Lung (tissue), 12 donors: ENCODE results near the gene ULBP2. TPM values are rescaled to one million over a fixed set of nuclear protein-coding genes. Genes with fewer than 3 reads are reported as not detected.
A peak's percentile ranks its signal among the peaks of the same experiment; 100 is the strongest.
"Not testable (repeated sequence)": the region's sequence is repeated elsewhere in the genome, so short reads cannot be mapped to it uniquely, and the experiment has no call there.

Source experiments
- ATAC-seq: fragments of 200-7000 bp; cut with Tn5 transposase; one replicate; pipeline ENCODE4 v1.9.1; 2020; ENCODE audit warnings: moderate number of reproducible peaks; ENCODE audit not compliant: insufficient read depth, low FRiP score
- DNase-seq, 3 donors: peaks; one replicate each; pipeline ENCODE4 v3.0.0-alpha.2; 2013 to 2017
- H3K27ac ChIP-seq, 2 donors: one replicate each; pipeline ENCODE4 v1.5.1; 2013; ENCODE audit warnings: mild to moderate bottlenecking in 2 of 2, moderate library complexity in 2 of 2, control low read depth in 1 of 2, inconsistent platforms in 1 of 2, low read depth in 1 of 2, low read length in 1 of 2
- H3K27me3 ChIP-seq, 3 donors: one replicate each; pipeline ENCODE4 v1.5.1; 2013; ENCODE audit warnings: low read length in 2 of 3; ENCODE audit not compliant: control insufficient read depth in 3 of 3, insufficient read depth in 3 of 3
- H3K36me3 ChIP-seq, 4 donors: one replicate each; pipeline ENCODE4 v1.5.1; 2013; ENCODE audit warnings: low read length in 4 of 4, mild to moderate bottlenecking in 1 of 4, moderate library complexity in 1 of 4; ENCODE audit not compliant: control insufficient read depth in 4 of 4, insufficient read depth in 4 of 4
- H3K4me1 ChIP-seq, 5 donors: one replicate each; pipeline ENCODE4 v1.5.1; 2013; ENCODE audit warnings: low read length in 5 of 5, mild to moderate bottlenecking in 2 of 5, moderate library complexity in 1 of 5; ENCODE audit not compliant: control insufficient read depth in 5 of 5, insufficient read depth in 5 of 5
- H3K4me3 ChIP-seq: one replicate; pipeline ENCODE4 v1.5.1; 2013; ENCODE audit warnings: mild to moderate bottlenecking, control low read depth, moderate library complexity
- H3K9ac ChIP-seq, 2 donors: one replicate each; pipeline ENCODE4 v1.5.1; 2013; ENCODE audit warnings: low read length in 2 of 2, control low read depth in 1 of 2; ENCODE audit not compliant: insufficient read depth in 1 of 2
- H3K9me3 ChIP-seq, 4 donors: one replicate each; pipeline ENCODE4 v1.5.1; 2013; ENCODE audit warnings: low read length in 3 of 4, mild to moderate bottlenecking in 1 of 4, moderate library complexity in 1 of 4; ENCODE audit not compliant: control insufficient read depth in 4 of 4, insufficient read depth in 3 of 4
- WGBS, 2 donors: extraction: QIAGEN DNeasy Blood & Tissue Kit; methylation state at CpG; one replicate each; pipeline ENCODE4 v1.1.7; 2013; 5-methylcytosine and 5-hydroxymethylcytosine counted together
- polyA plus RNA-seq, 2 donors: library from polyadenylated mRNA; stranded (reverse); fragments of 200-250 nt; gene quantifications; one replicate each; pipeline ENCODE4 v1.2.1, GENCODE V29; 2013
- total RNA-seq, 2 donors: library from RNA; depleted of rRNA in 1 of 2; stranded (reverse); fragments of >200 nt in 1 of 2; gene quantifications; one replicate each; pipeline ENCODE4 v1.2.1, GENCODE V29; 2014 to 2021
- TF ChIP-seq, protein P1 (sequence below): IDR thresholded peaks from 2 replicates; pipeline ENCODE4 v1.5.1; 2012; ENCODE audit warnings: mild to moderate bottlenecking; ENCODE audit errors: control extremely low read depth, extremely low read depth
- donor health status: control.
- donor health status: control.
- donor health status: Bipolar disorder and iron deficiency.
- donor health status: healthy.
- donor health status: DM: yes; HTN: yes; CAD: no.

Gene ULBP2
- total and polyA plus RNA-seq, 4 donors, result 1.2 to 6.2 (median 2.7) TPM

DNA sequence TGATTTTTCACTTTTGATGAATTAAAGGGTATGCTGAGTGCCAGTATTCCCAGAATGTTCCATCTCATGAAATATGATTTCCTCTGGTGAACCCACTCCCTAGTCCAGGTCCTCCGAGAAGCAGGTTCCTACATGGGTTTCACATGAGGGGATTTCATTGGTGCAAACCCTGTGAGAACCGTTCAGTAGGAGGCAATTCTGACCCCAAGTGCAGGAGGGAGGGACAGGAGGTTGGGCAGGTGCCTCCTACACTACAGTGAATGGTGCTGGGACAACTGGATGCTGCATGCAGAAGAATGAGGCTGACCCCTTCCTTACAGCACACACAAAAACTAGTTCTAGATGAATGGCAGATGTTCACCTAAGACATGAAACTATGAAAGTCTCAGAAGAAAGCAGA, 5.1 kb upstream of the ULBP2 start:
- no peak for ATAC-seq
- Histone ChIP-seq H3K27ac (no peak overlapping the region), H3K4me3 (no peak overlapping the region), H3K4me1 (peaks cover 0 to 8% (median 0%) of the 10 kb centered on the region in 5 donors), H3K9ac (no peak overlapping the region), H3K27me3 (peaks cover 0 to 79% (median 70%) of the 10 kb centered on the region in 3 donors), H3K9me3 (peaks cover 0 to 2% (median 0%) of the 10 kb centered on the region in 4 donors), H3K36me3 (no peaks in the 10 kb centered on the region)
- TF ChIP-seq, protein P1, sequence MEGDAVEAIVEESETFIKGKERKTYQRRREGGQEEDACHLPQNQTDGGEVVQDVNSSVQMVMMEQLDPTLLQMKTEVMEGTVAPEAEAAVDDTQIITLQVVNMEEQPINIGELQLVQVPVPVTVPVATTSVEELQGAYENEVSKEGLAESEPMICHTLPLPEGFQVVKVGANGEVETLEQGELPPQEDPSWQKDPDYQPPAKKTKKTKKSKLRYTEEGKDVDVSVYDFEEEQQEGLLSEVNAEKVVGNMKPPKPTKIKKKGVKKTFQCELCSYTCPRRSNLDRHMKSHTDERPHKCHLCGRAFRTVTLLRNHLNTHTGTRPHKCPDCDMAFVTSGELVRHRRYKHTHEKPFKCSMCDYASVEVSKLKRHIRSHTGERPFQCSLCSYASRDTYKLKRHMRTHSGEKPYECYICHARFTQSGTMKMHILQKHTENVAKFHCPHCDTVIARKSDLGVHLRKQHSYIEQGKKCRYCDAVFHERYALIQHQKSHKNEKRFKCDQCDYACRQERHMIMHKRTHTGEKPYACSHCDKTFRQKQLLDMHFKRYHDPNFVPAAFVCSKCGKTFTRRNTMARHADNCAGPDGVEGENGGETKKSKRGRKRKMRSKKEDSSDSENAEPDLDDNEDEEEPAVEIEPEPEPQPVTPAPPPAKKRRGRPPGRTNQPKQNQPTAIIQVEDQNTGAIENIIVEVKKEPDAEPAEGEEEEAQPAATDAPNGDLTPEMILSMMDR, result no peak
- 40 to 43% methylated on average over 2 of the region's 2 CpGs for WGBS, 2 donors
- no peak for DNase-seq

GRCh38 chr6:149938013-149938570, 3.7 kb upstream of the ULBP2 start:
- H3K27ac ChIP-seq, H3K9me3 ChIP-seq, DNase-seq, H3K4me3 ChIP-seq, H3K36me3 ChIP-seq, H3K9ac ChIP-seq, ATAC-seq: not testable (repeated sequence)
- WGBS, 2 donors, result 2% methylated on average over 13 to 15 of the region's 20 CpGs
- Histone ChIP-seq H3K27me3 (peaks cover 0 to 80% (median 70%) of the 10 kb centered on the region in 3 donors), H3K4me1 (peaks cover 0 to 11% (median 0%) of the 10 kb centered on the region in 5 donors)

- H3K9ac ChIP-seq, result no peak overlapping the region
- WGBS, 2 donors, result 2% methylated on average over 58 of the region's 58 CpGs
These were observed 3.1 kb upstream of the ULBP2 start for GRCh38 chr6:149938571-149939355.

GRCh38 chr6:149939356-149939648, 2.5 kb upstream of the ULBP2 start:
- peaks cover 0 to 2% (median 0%) of the 10 kb centered on the region in 4 donors for H3K9me3 ChIP-seq
- TF ChIP-seq, protein P1, result no peak
- no peak overlapping the region for H3K4me3 ChIP-seq
- H3K36me3 ChIP-seq, result no peaks in the 10 kb centered on the region
- H3K27me3 ChIP-seq, result peaks cover 0 to 78% (median 62%) of the 10 kb centered on the region in 3 donors
- H3K27ac ChIP-seq, result no peak overlapping the region
- H3K4me1 ChIP-seq, result peaks cover 0 to 11% (median 0%) of the 10 kb centered on the region in 5 donors
- ATAC-seq (no peak), DNase-seq (no peak)
- WGBS, 2 donors, result 33 to 37% methylated on average over 5 of the region's 5 CpGs
- H3K9ac ChIP-seq, result no peak overlapping the region

More at GRCh38 chr6:149938571-149939355, 3.1 kb upstream of the ULBP2 start:
- Histone ChIP-seq H3K4me3 (no peak overlapping the region), H3K27me3 (peaks cover 0 to 79% (median 63%) of the 10 kb centered on the region in 3 donors), H3K4me1 (peaks cover 0 to 11% (median 0%) of the 10 kb centered on the region in 5 donors), H3K36me3 (no peaks in the 10 kb centered on the region), H3K27ac (no peak overlapping the region), H3K9me3 (peaks cover 0 to 2% (median 0%) of the 10 kb centered on the region in 4 donors)
- no peak for ATAC-seq
- TF ChIP-seq, protein P1, result no peak
- peak; percentile 30 to 45 (median 44) for DNase-seq
